ENCODE measurements around the gene CYGB.

CYGB gene

GRCh38 chr17:76545918-76546555 lies 8.5 kb upstream of the CYGB start:
- Histone ChIP-seq H3K9me3 (ENCODE audit: severe bottlenecking) (no peaks in the 10 kb centered on the region), H3K27ac (ENCODE audit: poor library complexity, severe bottlenecking) (peak overlapping the region; percentile 88), H3K36me3 (ENCODE audit: low read depth) (no peaks in the 10 kb centered on the region), H3K27me3 (ENCODE audit: insufficient read depth, poor library complexity, severe bottlenecking) (no peaks in the 10 kb centered on the region), H3K4me3 (ENCODE audit: severe bottlenecking) (no peak overlapping the region), H3K4me1 (ENCODE audit: insufficient read depth, poor library complexity, severe bottlenecking) (peaks cover 41% of the 10 kb centered on the region)
- ATAC-seq (ENCODE audit: low read depth) (no peak), DNase-seq (ENCODE audit: low spot score) (no peak)
- no peak for TF ChIP-seq CTCF (IDR thresholded peaks at IDR 0.05; ENCODE audit: poor library complexity, severe bottlenecking)

- ATAC-seq (ENCODE audit: low read depth) (no peak), DNase-seq (ENCODE audit: low spot score) (no peak)
- H3K27ac ChIP-seq (ENCODE audit: poor library complexity, severe bottlenecking), result no peak overlapping the region
- H3K4me1 ChIP-seq (ENCODE audit: insufficient read depth, poor library complexity, severe bottlenecking), result peaks cover 36% of the 10 kb centered on the region
- no peaks in the 10 kb centered on the region for H3K36me3 ChIP-seq (ENCODE audit: low read depth)
- no peak for TF ChIP-seq CTCF (IDR thresholded peaks at IDR 0.05; ENCODE audit: poor library complexity, severe bottlenecking)
- H3K4me3 ChIP-seq (ENCODE audit: severe bottlenecking), result no peak overlapping the region
- H3K9me3 ChIP-seq (ENCODE audit: severe bottlenecking), result no peaks in the 10 kb centered on the region
- no peaks in the 10 kb centered on the region for H3K27me3 ChIP-seq (ENCODE audit: insufficient read depth, poor library complexity, severe bottlenecking)
These were observed 7.2 kb upstream of the CYGB start for GRCh38 chr17:76544546-76545365.

GRCh38 chr17:76543826-76544545 lies 6.5 kb upstream of the CYGB start:
- Histone ChIP-seq H3K36me3 (ENCODE audit: low read depth) (no peaks in the 10 kb centered on the region), H3K4me3 (ENCODE audit: severe bottlenecking) (no peak overlapping the region), H3K4me1 (ENCODE audit: insufficient read depth, poor library complexity, severe bottlenecking) (peaks cover 34% of the 10 kb centered on the region), H3K27ac (ENCODE audit: poor library complexity, severe bottlenecking) (no peak overlapping the region), H3K27me3 (ENCODE audit: insufficient read depth, poor library complexity, severe bottlenecking) (no peaks in the 10 kb centered on the region), H3K9me3 (ENCODE audit: severe bottlenecking) (no peaks in the 10 kb centered on the region)
- no peak for TF ChIP-seq CTCF (IDR thresholded peaks at IDR 0.05; ENCODE audit: poor library complexity, severe bottlenecking)
- no peak for ATAC-seq (ENCODE audit: low read depth)
- DNase-seq (ENCODE audit: low spot score), result no peak

GRCh38 chr17:76543482-76543825 lies 5.9 kb upstream of the CYGB start:
- Histone ChIP-seq H3K36me3 (ENCODE audit: low read depth) (no peaks in the 10 kb centered on the region), H3K27ac (ENCODE audit: poor library complexity, severe bottlenecking) (no peak overlapping the region), H3K9me3 (ENCODE audit: severe bottlenecking) (no peaks in the 10 kb centered on the region), H3K4me1 (ENCODE audit: insufficient read depth, poor library complexity, severe bottlenecking) (peaks cover 34% of the 10 kb centered on the region), H3K27me3 (ENCODE audit: insufficient read depth, poor library complexity, severe bottlenecking) (no peaks in the 10 kb centered on the region), H3K4me3 (ENCODE audit: severe bottlenecking) (no peak overlapping the region)
- TF ChIP-seq CTCF (IDR thresholded peaks at IDR 0.05; ENCODE audit: poor library complexity, severe bottlenecking), result no peak
- DNase-seq (ENCODE audit: low spot score) (peak; percentile 52), ATAC-seq (ENCODE audit: low read depth) (no peak)

All from RWPE2 (cell line).